DND-41 (cell line): ENCODE results near the gene PTPRD.

Source experiments
- ATAC-seq: fragments of 200-7000 bp; cut with Tn5 transposase; 3 replicates; pipeline ENCODE4 v1.9.1; 2021; ENCODE audit warnings: low read depth; ENCODE audit not compliant: insufficient read depth
- DNase-seq: peaks from one replicate; pipeline ENCODE4 v3.0.0-alpha.2; 2020
- H2AFZ ChIP-seq: 2 replicates; pipeline ENCODE4 v1.6.0; 2012; ENCODE audit warnings: low read depth, low read length
- H3K27ac ChIP-seq: 2 replicates; pipeline ENCODE4 v1.5.1; 2012; ENCODE audit warnings: low read length, inconsistent platforms
- H3K27me3 ChIP-seq: fragments of 200-600 bp; sonication (generic); 2 replicates; pipeline ENCODE4 v1.6.0; 2012; ENCODE audit warnings: low read length, mild to moderate bottlenecking, inconsistent platforms; ENCODE audit not compliant: insufficient read depth, poor library complexity
- H3K36me3 ChIP-seq: 2 replicates; pipeline ENCODE4 v1.5.1; 2012; ENCODE audit warnings: low read length, inconsistent platforms; ENCODE audit not compliant: insufficient read depth
- H3K4me1 ChIP-seq: 2 replicates; pipeline ENCODE4 v1.5.1; 2012; ENCODE audit warnings: mild to moderate bottlenecking, low read length; ENCODE audit not compliant: insufficient read depth
- H3K4me2 ChIP-seq: 2 replicates; pipeline ENCODE4 v1.6.0; 2012; ENCODE audit warnings: mild to moderate bottlenecking, moderate library complexity, low read length, inconsistent platforms; ENCODE audit not compliant: insufficient read depth
- H3K4me3 ChIP-seq, 2 experiments: fragments of 200-600 bp in 1 of 2; shearing (Covaris generic) in 1 of 2; 2 replicates each; pipeline ENCODE4 v1.5.1; 2012 to 2016; ENCODE audit warnings: inconsistent platforms in 2 of 2, low read length in 2 of 2, mild to moderate bottlenecking in 2 of 2, low read depth in 1 of 2, moderate library complexity in 1 of 2
- H3K79me2 ChIP-seq: 2 replicates; pipeline ENCODE4 v1.6.0; 2012; ENCODE audit warnings: low read length, inconsistent platforms; ENCODE audit not compliant: insufficient read depth
- H3K9ac ChIP-seq: 2 replicates; pipeline ENCODE4 v1.6.0; 2012; ENCODE audit warnings: low read depth, mild to moderate bottlenecking, inconsistent platforms, low read length, moderate library complexity
- H3K9me3 ChIP-seq: 2 replicates; pipeline ENCODE4 v1.5.1; 2012; ENCODE audit warnings: low read length, moderate library complexity, mild to moderate bottlenecking, inconsistent platforms; ENCODE audit not compliant: insufficient read depth, severe bottlenecking
- H4K20me1 ChIP-seq: 2 replicates; pipeline ENCODE4 v1.6.0; 2012; ENCODE audit warnings: low read length; ENCODE audit not compliant: insufficient read depth
- CTCF ChIP-seq: IDR thresholded peaks from 2 replicates; pipeline ENCODE4 v1.5.1; 2012; ENCODE audit warnings: borderline replicate concordance, low read length, moderate library complexity, mild to moderate bottlenecking; ENCODE audit not compliant: poor library complexity, severe bottlenecking; ENCODE audit errors: extremely low read depth
- EZH2 ChIP-seq: IDR thresholded peaks from 3 replicates; pipeline ENCODE4 v1.6.1; 2012; ENCODE audit warnings: borderline replicate concordance, low read depth, mild to moderate bottlenecking, moderate library complexity, low read length, inconsistent platforms; ENCODE audit not compliant: severe bottlenecking

Gene PTPRD

GRCh38 chr9:8864545-8864896 is 1748.3 kb downstream of the PTPRD start:
- H3K4me2 ChIP-seq = no peak overlapping the region
- no peaks in the 10 kb centered on the region for H3K36me3 ChIP-seq
- H2AFZ ChIP-seq = no peak overlapping the region
- H3K9ac ChIP-seq = no peak overlapping the region
- no peak overlapping the region for H3K27ac ChIP-seq
- no peaks in the 10 kb centered on the region for H3K9me3 ChIP-seq
- H3K79me2 ChIP-seq = no peaks in the 10 kb centered on the region
- no peaks in the 10 kb centered on the region for H3K4me1 ChIP-seq
- no peaks in the 10 kb centered on the region for H4K20me1 ChIP-seq
- H3K4me3 ChIP-seq = no peak overlapping the region
- no peak for ATAC-seq
- TF ChIP-seq CTCF (no peak), EZH2 (no peak)
- H3K27me3 ChIP-seq = no peaks in the 10 kb centered on the region
- no peak for DNase-seq

GRCh38 chr9:8863886-8864544 is 1748.8 kb downstream of the PTPRD start:
- no peak overlapping the region for H3K4me3 ChIP-seq
- H3K27me3 ChIP-seq = no peaks in the 10 kb centered on the region
- H3K4me1 ChIP-seq = no peaks in the 10 kb centered on the region
- H3K79me2 ChIP-seq = no peaks in the 10 kb centered on the region
- DNase-seq (no peak), ATAC-seq (no peak)
- H2AFZ ChIP-seq = no peak overlapping the region
- H3K36me3 ChIP-seq = no peaks in the 10 kb centered on the region
- H3K9ac ChIP-seq = no peak overlapping the region
- H3K27ac ChIP-seq = no peak overlapping the region
- H3K9me3 ChIP-seq = no peaks in the 10 kb centered on the region
- H3K4me2 ChIP-seq = no peak overlapping the region
- TF ChIP-seq EZH2 (no peak), CTCF (no peak)
- H4K20me1 ChIP-seq = no peaks in the 10 kb centered on the region

- Histone ChIP-seq H2AFZ (no peak overlapping the region), H3K27ac (no peak overlapping the region), H3K27me3 (no peaks in the 10 kb centered on the region), H3K9me3 (no peaks in the 10 kb centered on the region), H3K4me3 (no peak overlapping the region), H3K36me3 (no peaks in the 10 kb centered on the region), H4K20me1 (no peaks in the 10 kb centered on the region), H3K79me2 (no peaks in the 10 kb centered on the region), H3K4me1 (peaks cover 9% of the 10 kb centered on the region), H3K9ac (no peak overlapping the region), H3K4me2 (no peak overlapping the region)
- TF ChIP-seq CTCF = no peak
- ATAC-seq (no peak), DNase-seq (no peak)
Measured at GRCh38 chr9:8863069-8863468, 1749.7 kb downstream of the PTPRD start.

- peaks cover 10% of the 10 kb centered on the region; the same call in 1 of the 2 replicates for H3K79me2 ChIP-seq
- no peak overlapping the region for H3K4me2 ChIP-seq
- no peak overlapping the region for H3K9ac ChIP-seq
- no peak overlapping the region for H3K27ac ChIP-seq
- no peak for DNase-seq
- TF ChIP-seq EZH2 = no peak
- TF ChIP-seq CTCF = peak; percentile 25
- no peaks in the 10 kb centered on the region for H3K9me3 ChIP-seq
- no peak overlapping the region for H2AFZ ChIP-seq
- H3K4me1 ChIP-seq = peaks cover 21% of the 10 kb centered on the region
- no peaks in the 10 kb centered on the region for H4K20me1 ChIP-seq
- ATAC-seq = no peak
- no peak overlapping the region for H3K4me3 ChIP-seq
- no peaks in the 10 kb centered on the region for H3K36me3 ChIP-seq
- H3K27me3 ChIP-seq = no peaks in the 10 kb centered on the region
Measured at GRCh38 chr9:8860925-8861324, 1751.9 kb downstream of the PTPRD start.
